Measurements from ENCODE around the gene WSB1. TPM values are rescaled to one million over a fixed set of nuclear protein-coding genes. Genes with fewer than 3 reads are reported as not detected.

Gene WSB1
- total RNA-seq, 2 donors from 2014 or later = 181 to 211 TPM

DNA sequence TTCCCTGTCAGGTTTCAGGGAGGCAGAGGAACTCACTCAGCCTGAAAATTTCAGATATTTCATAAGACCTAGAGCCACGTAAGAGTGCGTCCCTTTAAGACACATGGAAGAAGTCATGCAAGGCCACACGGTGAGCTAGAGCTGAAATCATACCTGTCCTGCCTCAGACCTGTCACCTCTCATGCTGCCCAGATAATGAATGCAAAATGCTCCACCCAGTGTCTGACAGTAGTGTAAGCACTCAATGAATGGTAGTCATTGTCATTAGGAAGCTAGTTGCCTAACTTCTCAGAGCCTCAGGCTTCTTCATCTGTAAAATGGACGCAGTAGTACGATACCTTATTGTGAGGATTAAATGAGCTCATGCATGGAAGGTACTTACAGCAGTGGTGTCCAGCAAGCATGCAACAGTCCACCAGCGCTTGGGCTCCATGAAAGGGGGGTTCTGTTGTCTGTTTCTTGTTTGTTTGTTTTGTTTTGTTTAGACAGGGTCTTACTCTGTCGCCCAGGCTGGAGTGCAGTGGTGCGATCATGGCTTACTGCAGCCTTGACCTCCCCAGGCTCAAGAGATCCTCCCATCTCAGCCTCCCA, 60.7 kb downstream of the WSB1 start:
- ATAC-seq (no peak), DNase-seq (ENCODE audit: low spot score in 2 of 2) (no peak)
- H3K36me3 Mint-ChIP-seq = peaks cover 0 to 7% of the 10 kb centered on the region in 2 donors
- H3K9me3 Mint-ChIP-seq = no peaks in the 10 kb centered on the region
- H3K27ac Mint-ChIP-seq = peak overlapping the region in 1 of 2 donors; percentile 89

DNA sequence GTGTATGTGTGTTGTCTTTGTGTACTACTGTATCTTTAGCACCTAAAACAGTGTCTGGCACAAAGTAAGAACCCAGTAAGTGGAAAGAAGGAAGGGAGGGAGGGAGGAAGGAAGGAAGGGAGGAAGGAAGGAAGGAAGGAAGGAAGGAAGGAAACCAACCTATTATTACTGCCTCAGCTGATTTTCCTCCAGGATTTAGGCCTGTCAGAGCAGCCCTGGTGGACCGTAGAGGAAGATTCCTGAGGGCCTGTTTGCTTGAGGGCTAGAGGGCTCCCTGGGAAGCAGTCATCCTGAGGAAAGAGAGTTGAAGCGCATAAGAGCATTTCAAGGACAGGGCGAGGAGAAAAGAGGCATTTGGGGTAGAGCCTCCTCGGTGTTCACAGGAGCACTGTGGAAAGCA, 61.5 kb downstream of the WSB1 start:
- ATAC-seq = no peak
- no peak for DNase-seq (ENCODE audit: low spot score in 2 of 2)
- no peak overlapping the region for H3K27ac Mint-ChIP-seq
- H3K9me3 Mint-ChIP-seq = no peaks in the 10 kb centered on the region
- H3K36me3 Mint-ChIP-seq = peaks cover 0 to 7% of the 10 kb centered on the region in 2 donors

DNA sequence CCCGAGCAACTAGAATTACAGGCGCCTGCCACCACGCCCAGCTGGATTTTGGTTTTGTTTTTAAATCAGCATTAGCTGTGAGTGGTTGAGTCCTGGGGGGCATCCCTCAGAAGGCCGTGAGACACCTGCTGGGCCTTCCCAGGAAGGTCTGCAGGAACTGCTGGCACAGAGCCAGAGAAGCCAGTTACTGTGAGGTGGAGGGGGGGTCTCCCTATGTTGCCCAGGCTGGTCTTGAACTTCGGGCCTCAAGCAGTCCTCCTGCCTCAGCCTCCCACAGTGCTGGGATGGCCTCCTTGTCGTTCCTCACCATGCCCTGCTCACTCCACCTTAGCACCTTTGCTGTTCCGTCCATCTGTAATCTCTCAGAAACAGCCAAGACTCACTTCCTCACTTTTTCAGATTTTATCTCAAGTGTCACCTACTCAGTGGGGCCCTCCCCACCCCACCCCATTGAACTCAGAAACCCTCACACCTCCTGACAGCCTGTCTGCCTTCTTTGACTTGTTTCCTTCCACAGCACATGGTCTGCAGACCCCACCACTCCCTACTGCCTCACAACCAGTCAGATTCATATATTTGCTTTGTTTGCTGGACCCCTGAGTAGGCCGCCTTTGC, 62.3 kb downstream of the WSB1 start:
- ATAC-seq = no peak
- H3K9me3 Mint-ChIP-seq = no peaks in the 10 kb centered on the region
- peaks cover 0 to 7% of the 10 kb centered on the region in 2 donors for H3K36me3 Mint-ChIP-seq
- no peak for DNase-seq (ENCODE audit: low spot score in 2 of 2)
- H3K27ac Mint-ChIP-seq = peak overlapping the region in 1 of 2 donors; percentile 10

DNA sequence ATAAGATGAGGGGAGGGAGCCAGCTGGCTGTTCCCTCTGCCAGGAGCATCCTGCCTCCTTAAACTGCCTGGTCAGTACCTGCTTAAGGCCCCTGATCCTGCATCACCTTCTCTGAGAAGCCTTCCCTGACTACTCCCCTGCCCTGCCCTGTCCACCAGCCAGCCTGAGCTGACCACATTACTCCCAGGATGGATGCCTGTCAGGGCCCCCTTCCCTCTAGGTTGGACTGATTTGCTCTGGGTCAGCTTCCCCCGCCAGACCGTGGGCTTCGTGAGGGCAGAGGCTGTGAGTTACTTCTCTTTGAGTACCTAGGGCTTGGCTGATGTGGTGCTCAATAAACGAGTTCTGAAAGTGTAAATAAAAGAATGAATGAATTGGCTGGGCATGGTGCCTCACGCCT, 63.3 kb downstream of the WSB1 start:
- DNase-seq (ENCODE audit: low spot score in 2 of 2) (no peak), ATAC-seq (no peak)
- Mint-ChIP-seq H3K36me3 (peaks cover 0 to 7% of the 10 kb centered on the region in 2 donors), H3K9me3 (no peaks in the 10 kb centered on the region), H3K27ac (no peak overlapping the region)

DNA sequence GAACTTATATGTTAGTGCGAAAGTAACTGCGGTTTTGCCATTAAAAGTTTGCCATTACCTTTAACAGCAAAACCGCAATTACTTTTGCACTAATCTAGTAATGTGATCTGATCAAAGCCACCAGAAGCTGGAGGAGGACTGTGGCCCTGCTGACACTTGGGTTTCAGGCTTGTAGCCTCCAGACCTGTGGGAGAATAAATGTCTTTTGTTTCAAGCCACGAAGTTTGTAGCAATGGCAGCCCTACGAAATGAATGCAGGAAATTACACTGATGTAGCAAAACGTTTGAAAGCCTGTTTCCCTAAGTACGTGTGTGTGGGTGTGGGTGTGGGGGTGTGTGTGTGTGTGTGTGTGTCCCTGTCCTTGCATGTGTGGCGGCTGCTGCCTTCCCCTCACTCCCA, 66.6 kb downstream of the WSB1 start:
- no peaks in the 10 kb centered on the region for H3K36me3 Mint-ChIP-seq
- DNase-seq (ENCODE audit: low spot score in 2 of 2) (no peak), ATAC-seq (no peak)
- H3K9me3 Mint-ChIP-seq = no peaks in the 10 kb centered on the region
- H3K27ac Mint-ChIP-seq = no peak overlapping the region

DNA sequence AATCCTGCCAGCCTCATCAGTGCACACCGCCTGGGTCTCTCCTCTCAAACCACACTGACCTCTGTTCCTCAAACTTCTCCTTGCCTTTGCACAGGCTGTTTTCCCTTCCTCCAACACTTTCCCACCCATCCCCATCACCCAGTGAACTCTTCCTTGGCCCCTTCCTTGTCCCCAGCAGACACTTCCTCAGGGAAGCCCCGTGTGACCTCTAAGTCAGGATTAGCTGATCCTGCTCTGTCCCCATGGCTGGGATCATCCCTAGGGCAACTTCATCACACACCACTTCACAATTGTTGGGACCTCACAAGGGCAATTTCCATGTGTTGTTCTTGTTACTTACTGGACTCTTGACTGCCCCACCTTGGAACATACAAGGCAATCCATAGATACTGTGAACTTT, 67.8 kb downstream of the WSB1 start:
- DNase-seq (ENCODE audit: low spot score in 2 of 2) = no peak
- Mint-ChIP-seq H3K9me3 (no peaks in the 10 kb centered on the region), H3K36me3 (no peaks in the 10 kb centered on the region), H3K27ac (no peak overlapping the region)
- no peak for ATAC-seq

DNA sequence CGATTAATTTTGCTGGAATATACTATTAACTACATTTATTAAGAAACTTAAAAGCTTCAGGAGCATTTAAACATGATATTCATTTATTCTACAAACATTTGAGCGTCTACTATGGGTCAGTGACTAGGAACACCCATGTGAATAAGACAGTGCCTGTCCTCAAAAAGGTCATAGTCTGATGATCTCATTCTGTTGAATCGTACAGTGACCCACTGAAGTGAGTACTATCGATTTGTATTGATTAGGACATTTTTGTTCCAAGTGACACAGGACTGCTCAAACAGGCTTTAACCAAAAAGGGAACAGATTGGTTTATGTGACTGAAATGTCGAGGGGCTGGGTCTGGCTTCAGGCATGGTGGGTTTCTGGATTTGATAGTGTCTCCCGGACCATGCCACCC, 68.6 kb downstream of the WSB1 start:
- Mint-ChIP-seq H3K36me3 (no peaks in the 10 kb centered on the region), H3K27ac (no peak overlapping the region), H3K9me3 (no peaks in the 10 kb centered on the region)
- ATAC-seq (no peak), DNase-seq (ENCODE audit: low spot score in 2 of 2) (no peak)

DNA sequence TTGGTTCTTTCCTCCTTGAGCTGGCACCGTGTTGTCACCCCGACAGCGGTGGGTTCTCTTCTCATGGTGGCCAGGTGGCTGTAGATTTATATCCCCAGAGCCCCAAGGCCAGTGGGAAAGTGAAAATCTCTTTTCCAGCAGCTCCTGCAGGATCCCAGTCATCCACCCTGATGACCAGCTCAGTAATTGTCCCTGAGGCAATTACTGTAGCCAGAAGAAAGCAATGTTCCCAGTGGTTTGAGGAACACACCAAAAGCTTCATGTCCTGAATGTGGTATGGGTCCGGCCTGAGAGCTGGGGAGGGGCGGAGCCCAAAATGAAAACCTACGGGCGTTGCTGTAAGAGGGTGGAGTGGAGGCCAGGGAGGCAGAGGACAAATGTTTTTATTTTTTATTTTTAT, 69.0 kb downstream of the WSB1 start:
- H3K9me3 Mint-ChIP-seq = no peaks in the 10 kb centered on the region
- ATAC-seq (no peak), DNase-seq (ENCODE audit: low spot score in 2 of 2) (no peak)
- H3K36me3 Mint-ChIP-seq = no peaks in the 10 kb centered on the region
- no peak overlapping the region for H3K27ac Mint-ChIP-seq

DNA sequence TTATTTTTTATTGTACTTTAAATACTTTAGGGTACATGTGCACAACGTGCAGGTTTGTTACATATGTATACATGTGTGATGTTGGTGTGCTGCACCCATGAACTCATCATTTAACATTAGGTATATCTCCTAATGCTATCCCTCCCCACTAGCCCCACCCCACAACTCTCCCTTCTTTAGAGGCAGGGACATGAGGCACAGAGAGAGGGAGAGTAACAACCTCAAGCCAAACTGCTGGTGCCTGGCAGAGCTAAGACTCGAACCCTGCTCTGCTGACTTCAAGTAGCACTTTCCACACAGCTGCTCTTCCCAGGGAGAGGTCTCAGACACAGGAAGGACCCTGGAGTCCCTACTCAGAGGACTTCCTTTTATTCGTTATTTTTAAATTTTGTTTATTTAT, 69.4 kb downstream of the WSB1 start:
- DNase-seq (ENCODE audit: low spot score in 2 of 2) (no peak), ATAC-seq (no peak)
- Mint-ChIP-seq H3K9me3 (no peaks in the 10 kb centered on the region), H3K27ac (no peak overlapping the region), H3K36me3 (no peaks in the 10 kb centered on the region)

Other genes with a start within 250 kb of the WSB1 start
- gene KSR1, start 162.3 kb downstream of the WSB1 start, total RNA-seq = 100 to 1,000 TPM; 132 to 194 TPM